A673 (cell line): ENCODE measurements around the gene NFKBIB. TPM values are rescaled to one million over a fixed set of nuclear protein-coding genes. Genes with fewer than 3 reads are reported as not detected.

Source experiments
- BruUV-seq: library from RNA; stranded (reverse); fragments of 400-500 nt; replicated peaks from 2 replicates; lab custom pipeline; 2021; lab: Mats Ljungman, UMichigan
- CTCF ChIA-PET: fragments of 300-600 bp; sonication (Branson Sonifier 250); formaldehyde crosslinking; loops from one replicate; lab custom pipeline; 2022; ENCODE audit warnings: antibody characterized with exemption; lab: Charles Lee
- POLR2A ChIA-PET: fragments of 300-600 bp; sonication (Branson Sonifier 250); formaldehyde crosslinking; loops from one replicate; lab custom pipeline; 2022; ENCODE audit warnings: antibody characterized with exemption; ENCODE audit not compliant: low non-redundant PET; lab: Charles Lee
- DNase-seq: peaks from one replicate; pipeline ENCODE4 v3.0.0-alpha.2; 2015; ENCODE audit warnings: low spot score
- H3K27ac ChIP-seq: fragments of 200-600 bp; sonication (generic); 2 replicates; pipeline ENCODE4 v1.5.1; 2016; ENCODE audit warnings: mixed run types, low read depth, mild to moderate bottlenecking, mixed read lengths, antibody characterized with exemption, low read length; ENCODE audit not compliant: poor library complexity, severe bottlenecking
- H3K27me3 ChIP-seq: fragments of 200-600 bp; sonication (generic); replicated peaks from 2 replicates; pipeline ENCODE4 v1.6.1; 2017; ENCODE audit warnings: mixed run types, low read depth, mild to moderate bottlenecking, mixed read lengths, antibody characterized with exemption, low read length; ENCODE audit not compliant: insufficient read depth, poor library complexity
- H3K36me3 ChIP-seq: fragments of 200-600 bp; sonication (generic); 2 replicates; pipeline ENCODE4 v1.6.1; 2016; ENCODE audit warnings: mixed run types, mild to moderate bottlenecking, mixed read lengths, antibody characterized with exemption, low read length; ENCODE audit not compliant: insufficient read depth, poor library complexity, severe bottlenecking
- H3K4me1 ChIP-seq: fragments of 200-600 bp; sonication (generic); 2 replicates; pipeline ENCODE4 v1.6.1; 2017; ENCODE audit warnings: mixed run types, mild to moderate bottlenecking, mixed read lengths, antibody characterized with exemption, low read length; ENCODE audit not compliant: insufficient read depth, poor library complexity, severe bottlenecking
- H3K4me3 ChIP-seq: fragments of 200-600 bp; sonication (generic); 2 replicates; pipeline ENCODE4 v1.5.1; 2016; ENCODE audit warnings: low read depth, mixed run types, mild to moderate bottlenecking, mixed read lengths, low read length; ENCODE audit not compliant: poor library complexity, severe bottlenecking
- H3K9me3 ChIP-seq: fragments of 200-600 bp; sonication (generic); 2 replicates; pipeline ENCODE4 v1.6.1; 2016; ENCODE audit warnings: mixed run types, low read depth, mild to moderate bottlenecking, mixed read lengths, antibody characterized with exemption, low read length; ENCODE audit not compliant: poor library complexity, severe bottlenecking
- EZH2 ChIP-seq: fragments of 200-600 bp; sonication (generic); IDR thresholded peaks from 2 replicates; pipeline ENCODE4 v1.6.1; 2017; ENCODE audit warnings: borderline replicate concordance, low read depth, mild to moderate bottlenecking, mixed read lengths, antibody characterized with exemption, low read length; ENCODE audit not compliant: poor library complexity, severe bottlenecking
- intact Hi-C: fragments of 100-400 bp; cut with micrococcal nuclease; formaldehyde crosslinking; loops from one replicate; pipeline ENCODE4 v1.10.0; 2022; ENCODE audit not compliant: unreplicated experiment
- total RNA-seq: library from RNA; stranded (reverse); gene quantifications from 2 replicates; pipeline ENCODE4 v1.2.3, GENCODE V29; 2021
- TF ChIP-seq, protein P1 (sequence below): fragments of 300-800, 200-600 bp; sonication (generic); conservative IDR thresholded peaks from 2 replicates; pipeline ENCODE4 v1.5.1; 2017; ENCODE audit warnings: low read depth, mild to moderate bottlenecking, antibody characterized with exemption, low read length, moderate library complexity, mixed read lengths

NFKBIB gene
- total RNA-seq, 1 experiment from 2014 or later = 51.9 TPM

DNA sequence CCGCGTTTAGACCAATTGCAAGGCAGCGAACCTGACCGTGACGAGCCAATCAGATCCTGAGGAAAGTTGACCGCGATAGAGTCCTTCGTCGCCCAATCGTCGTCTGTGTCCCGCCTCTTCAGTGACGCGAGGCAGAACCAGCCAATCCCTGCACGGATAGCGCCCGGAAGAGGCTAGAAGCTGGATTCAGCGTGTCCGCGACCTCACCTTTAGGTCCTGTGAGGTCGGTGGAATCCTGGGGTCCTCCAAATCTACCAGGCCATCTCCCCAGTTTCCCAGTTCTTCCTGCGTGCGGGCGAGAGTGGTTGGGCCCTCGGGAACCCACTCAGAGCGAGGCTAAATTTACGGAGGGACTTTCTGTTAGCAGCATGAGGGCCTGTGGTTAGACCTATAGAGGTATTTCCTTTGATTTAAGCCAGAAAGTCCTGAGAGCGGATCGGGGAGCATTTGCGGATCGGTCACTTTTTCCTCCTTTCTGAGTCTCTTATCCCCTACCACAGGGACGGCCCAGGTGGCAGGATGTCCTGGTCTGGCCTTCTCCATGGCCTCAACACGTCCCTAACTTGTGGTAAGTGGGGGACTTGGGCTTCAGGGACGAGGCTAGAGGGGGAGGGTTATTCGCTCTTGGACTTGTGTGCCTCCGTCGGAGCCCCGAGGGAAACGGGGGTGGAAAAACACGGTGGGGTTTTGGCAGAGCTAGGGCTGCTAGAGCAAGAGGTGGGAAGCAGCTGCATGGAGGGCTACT is 31.2 kb downstream of the NFKBIB start, which contains the start of gene MRPS12:
Gene MRPS12 (plus strand): TSS at position 169 of the 745 bp plus-strand sequence. CDS start 351 bp downstream, at position 520.
- DNase-seq = peak; percentile 99
- Histone ChIP-seq H3K27me3 (no peaks in the 10 kb centered on the region), H3K27ac (peak within 1 kb of the TSS; percentile 96), H3K36me3 (peaks cover 34% of the 10 kb centered on the region), H3K9me3 (peaks cover 4% of the 10 kb centered on the region), H3K4me1 (peaks cover 13% of the 10 kb centered on the region), H3K4me3 (peak within 1 kb of the TSS; percentile 69)
- TF ChIP-seq, protein P1, sequence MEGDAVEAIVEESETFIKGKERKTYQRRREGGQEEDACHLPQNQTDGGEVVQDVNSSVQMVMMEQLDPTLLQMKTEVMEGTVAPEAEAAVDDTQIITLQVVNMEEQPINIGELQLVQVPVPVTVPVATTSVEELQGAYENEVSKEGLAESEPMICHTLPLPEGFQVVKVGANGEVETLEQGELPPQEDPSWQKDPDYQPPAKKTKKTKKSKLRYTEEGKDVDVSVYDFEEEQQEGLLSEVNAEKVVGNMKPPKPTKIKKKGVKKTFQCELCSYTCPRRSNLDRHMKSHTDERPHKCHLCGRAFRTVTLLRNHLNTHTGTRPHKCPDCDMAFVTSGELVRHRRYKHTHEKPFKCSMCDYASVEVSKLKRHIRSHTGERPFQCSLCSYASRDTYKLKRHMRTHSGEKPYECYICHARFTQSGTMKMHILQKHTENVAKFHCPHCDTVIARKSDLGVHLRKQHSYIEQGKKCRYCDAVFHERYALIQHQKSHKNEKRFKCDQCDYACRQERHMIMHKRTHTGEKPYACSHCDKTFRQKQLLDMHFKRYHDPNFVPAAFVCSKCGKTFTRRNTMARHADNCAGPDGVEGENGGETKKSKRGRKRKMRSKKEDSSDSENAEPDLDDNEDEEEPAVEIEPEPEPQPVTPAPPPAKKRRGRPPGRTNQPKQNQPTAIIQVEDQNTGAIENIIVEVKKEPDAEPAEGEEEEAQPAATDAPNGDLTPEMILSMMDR = no peak
- no peak for TF ChIP-seq EZH2
- TSS peak; percentile 79 for BruUV-seq
- CTCF ChIA-PET = interaction anchor here (0.6 to 1.4 kb wide), 6 partner anchors 24 to 107 kb away, joined by 3 to 9 read pairs (median 4); partner anchors contain the start of genes NFKBIB and SIRT2
- intact Hi-C loops = loop anchor here (2.0 to 10.0 kb wide), 5 partner anchors 80 to 528 kb away; partner anchors contain the start of gene FAM98C
- POLR2A ChIA-PET = interaction anchor here (0.5 to 1.0 kb wide), 4 partner anchors 31 to 631 kb away, joined by 3 to 4 read pairs (median 4); partner anchors contain the start of gene NFKBIB

DNA sequence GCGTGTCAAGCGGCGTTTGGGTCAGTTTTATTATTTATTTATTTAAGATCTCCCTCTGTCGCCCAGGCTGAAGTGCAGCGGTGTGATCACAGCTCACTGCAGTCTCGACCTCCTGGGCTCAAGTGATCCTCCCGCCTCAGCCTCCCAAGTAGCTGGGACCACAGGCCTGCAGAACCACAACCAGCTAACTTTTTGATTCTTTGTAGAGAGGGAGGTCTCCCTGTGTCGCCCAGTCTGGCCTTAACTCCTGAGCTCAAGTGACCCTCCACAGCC is 31.7 kb downstream of the NFKBIB start:
- TF ChIP-seq EZH2 = no peak
- TF ChIP-seq, protein P1 = no peak
- CTCF ChIA-PET = no interaction called here

DNA sequence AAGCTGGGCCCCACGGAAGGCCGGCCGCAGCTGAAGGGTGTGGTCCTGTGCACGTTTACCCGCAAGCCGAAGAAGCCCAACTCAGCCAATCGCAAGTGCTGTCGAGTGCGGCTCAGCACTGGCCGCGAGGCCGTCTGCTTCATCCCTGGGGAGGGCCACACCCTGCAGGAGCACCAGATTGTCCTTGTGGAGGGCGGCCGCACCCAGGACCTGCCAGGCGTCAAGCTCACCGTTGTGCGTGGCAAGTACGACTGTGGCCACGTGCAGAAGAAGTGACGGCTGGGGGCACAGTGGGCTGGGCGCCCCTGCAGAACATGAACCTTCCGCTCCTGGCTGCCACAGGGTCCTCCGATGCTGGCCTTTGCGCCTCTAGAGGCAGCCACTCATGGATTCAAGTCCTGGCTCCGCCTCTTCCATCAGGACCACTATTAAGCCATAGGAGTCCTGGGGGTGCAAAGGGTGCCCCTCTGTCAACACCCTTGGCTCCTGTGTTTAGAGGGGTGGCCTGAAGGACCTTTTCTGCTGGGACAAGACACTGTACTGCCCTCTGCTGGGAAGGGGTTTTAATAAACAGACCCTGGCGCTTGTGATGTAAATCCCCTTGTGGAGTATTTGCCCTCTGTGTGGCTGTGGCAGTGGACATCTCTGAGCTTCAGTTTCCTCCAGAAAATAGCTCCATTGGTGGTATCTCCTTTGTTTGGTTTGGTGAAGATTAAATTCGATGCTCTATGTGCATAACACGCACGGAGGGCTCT is 32.8 kb downstream of the NFKBIB start:
- peak; percentile 55 for DNase-seq
- no TSS peak for BruUV-seq

More for the DNA sequence above, 31.7 kb downstream of the NFKBIB start:
- Histone ChIP-seq H3K36me3 (peaks cover 31% of the 10 kb centered on the region), H3K9me3 (peaks cover 4% of the 10 kb centered on the region), H3K4me3 (peak overlapping the region; percentile 69), H3K27ac (peak overlapping the region; percentile 96), H3K4me1 (peaks cover 13% of the 10 kb centered on the region), H3K27me3 (no peaks in the 10 kb centered on the region)
- POLR2A ChIA-PET = interaction anchor here (0.6 kb wide), 2 partner anchors 17 to 341 kb away, joined by 4 to 7 read pairs; no protein-coding TSS in a partner anchor
- BruUV-seq = no TSS peak
- no peak for DNase-seq
- intact Hi-C loops = loop anchor here (2.0 to 10.0 kb wide), 5 partner anchors 81 to 529 kb away; partner anchors contain the start of gene FAM98C

More for the DNA sequence above, 32.8 kb downstream of the NFKBIB start:
- ChIA-PET POLR2A (no interaction called here), CTCF (no interaction called here)
- Histone ChIP-seq H3K27me3 (no peaks in the 10 kb centered on the region), H3K36me3 (peaks cover 31% of the 10 kb centered on the region), H3K9me3 (peaks cover 4% of the 10 kb centered on the region), H3K4me1 (peaks cover 13% of the 10 kb centered on the region), H3K27ac (no peak overlapping the region), H3K4me3 (no peak overlapping the region)
- intact Hi-C loops = loop anchor here (5.0 to 10.0 kb wide), 3 partner anchors 200 to 418 kb away; no protein-coding TSS in a partner anchor
- TF ChIP-seq EZH2 = no peak
- TF ChIP-seq, protein P1 = peak; percentile 53
